CD1c-positive myeloid dendritic cell (primary cell): ENCODE data around the gene PLCG2.
"Not testable (repeated sequence)": the region's sequence is repeated elsewhere in the genome, so short reads cannot be mapped to it uniquely, and the experiment has no call there.

ENCODE experiments used
- DNase-seq: peaks from one replicate; pipeline ENCODE4 v3.0.0-alpha.2; 2016; ENCODE audit errors: extremely low spot score

The PLCG2 gene

DNA sequence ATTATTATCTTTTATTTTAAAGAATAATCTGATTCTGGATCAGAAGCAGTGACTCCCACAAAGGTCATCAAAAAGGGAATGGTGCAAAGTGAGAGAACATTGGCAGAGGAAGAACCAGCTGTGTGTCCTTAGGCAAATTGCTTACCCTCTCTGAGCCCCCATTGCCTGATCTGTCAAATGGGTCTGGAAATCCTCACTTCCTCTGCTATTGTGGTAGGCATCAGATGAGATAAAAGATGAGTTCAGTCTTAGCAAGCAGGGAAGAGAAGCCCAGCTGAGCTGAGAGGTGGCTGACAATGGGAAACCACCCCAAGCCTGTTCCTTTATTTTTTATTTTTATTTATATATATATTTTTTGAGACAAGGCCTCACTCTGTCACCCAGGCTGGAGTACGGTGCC is 24.2 kb upstream of the PLCG2 start:
- DNase-seq: no peak

DNA sequence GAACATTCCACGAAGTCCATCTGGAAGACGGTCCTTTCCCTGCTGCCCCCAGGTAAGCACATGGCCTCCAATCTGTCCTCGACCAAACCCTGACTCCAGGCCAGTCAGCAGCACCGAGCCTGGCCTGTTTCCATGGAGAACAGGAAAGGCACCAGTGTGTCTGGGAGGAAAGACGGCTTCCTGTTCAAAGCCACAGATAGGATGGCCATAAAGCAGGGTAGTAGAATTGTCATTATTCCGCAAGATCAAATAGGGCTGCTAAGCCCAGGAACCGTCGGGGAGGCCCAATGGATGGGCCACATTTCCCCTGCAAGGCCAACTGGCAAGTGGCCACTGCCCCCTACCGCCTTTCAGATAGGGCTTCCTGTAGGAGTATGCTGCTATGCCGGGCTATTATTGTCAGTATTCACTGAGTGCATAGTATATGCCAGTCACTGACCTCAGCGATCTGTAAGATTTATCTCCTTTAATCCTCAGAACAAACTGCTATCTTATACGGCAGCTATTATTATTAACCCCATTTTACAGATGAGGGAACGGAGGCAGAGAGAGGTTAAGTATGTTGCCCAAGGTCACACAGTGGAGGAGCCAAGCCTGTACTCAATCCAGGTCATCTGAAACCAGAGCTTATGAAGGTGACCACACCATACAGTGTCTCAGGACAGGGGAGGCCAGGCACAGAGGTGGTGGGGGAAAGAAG is 23.0 kb upstream of the PLCG2 start:
- peak; percentile 31 for DNase-seq

DNA sequence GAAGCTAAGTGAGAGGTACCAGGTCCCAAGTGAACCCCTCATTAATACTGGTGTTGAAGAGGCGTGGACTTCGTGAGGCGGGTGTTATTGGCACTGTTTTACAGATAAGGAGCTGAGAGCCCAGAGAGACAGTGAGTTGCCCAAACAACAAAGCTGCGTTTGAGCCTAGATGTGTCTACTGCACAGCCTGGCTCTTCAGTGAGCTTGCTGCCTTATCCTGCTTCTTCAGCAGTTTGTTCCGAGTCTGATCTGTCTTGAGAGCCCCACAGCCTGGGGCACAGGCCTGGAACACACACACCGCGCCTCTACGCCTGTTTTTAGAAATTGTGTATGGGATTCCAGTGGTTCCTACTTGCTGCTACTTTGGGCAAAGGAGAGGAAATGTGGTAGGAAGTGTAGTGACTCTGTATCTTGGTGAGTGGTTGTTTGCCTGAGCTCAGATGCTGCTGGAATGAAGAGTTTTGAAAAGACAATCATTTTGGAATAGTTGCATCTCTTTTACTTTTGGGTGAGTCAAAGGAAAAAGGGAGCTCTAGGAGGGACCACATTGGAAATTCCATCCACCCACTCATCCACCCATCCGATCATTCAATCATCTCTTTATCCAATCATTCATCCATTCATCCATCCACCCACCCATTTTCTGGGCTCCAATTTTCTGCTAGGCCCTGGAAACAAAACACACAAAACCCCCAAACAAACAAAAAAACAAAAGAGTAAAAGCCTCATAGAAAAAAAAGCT is 22.3 kb upstream of the PLCG2 start:
- DNase-seq: no peak

- DNase-seq: peak; percentile 79
Observed at GRCh38 chr16:81758376-81758775, 20.7 kb upstream of the PLCG2 start.

GRCh38 chr16:81762322-81762721 is 16.8 kb upstream of the PLCG2 start:
- not testable (repeated sequence) for DNase-seq

- no peak for DNase-seq
Observed at GRCh38 chr16:81765111-81765919, 13.8 kb upstream of the PLCG2 start.

DNA sequence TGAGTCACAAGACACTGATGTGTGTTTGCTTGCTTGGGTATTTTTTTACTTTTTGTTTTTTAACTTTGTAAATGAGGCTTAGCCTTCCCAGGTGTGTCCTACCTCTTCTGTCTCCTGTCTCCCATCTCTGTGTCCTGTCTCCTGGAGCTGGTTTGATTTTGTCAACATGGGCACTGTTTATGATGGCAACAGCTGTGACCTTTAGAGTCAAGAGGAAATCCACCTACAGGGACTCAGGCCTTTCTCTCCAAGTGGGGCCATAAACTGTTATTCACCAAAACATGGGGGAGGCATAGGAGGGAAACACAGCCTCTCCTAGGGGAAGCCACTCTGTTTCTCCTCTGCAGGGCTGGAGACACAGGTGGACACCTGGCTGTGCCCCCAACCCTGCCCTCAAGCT is 13.1 kb upstream of the PLCG2 start:
- peak; percentile 18 for DNase-seq

DNA sequence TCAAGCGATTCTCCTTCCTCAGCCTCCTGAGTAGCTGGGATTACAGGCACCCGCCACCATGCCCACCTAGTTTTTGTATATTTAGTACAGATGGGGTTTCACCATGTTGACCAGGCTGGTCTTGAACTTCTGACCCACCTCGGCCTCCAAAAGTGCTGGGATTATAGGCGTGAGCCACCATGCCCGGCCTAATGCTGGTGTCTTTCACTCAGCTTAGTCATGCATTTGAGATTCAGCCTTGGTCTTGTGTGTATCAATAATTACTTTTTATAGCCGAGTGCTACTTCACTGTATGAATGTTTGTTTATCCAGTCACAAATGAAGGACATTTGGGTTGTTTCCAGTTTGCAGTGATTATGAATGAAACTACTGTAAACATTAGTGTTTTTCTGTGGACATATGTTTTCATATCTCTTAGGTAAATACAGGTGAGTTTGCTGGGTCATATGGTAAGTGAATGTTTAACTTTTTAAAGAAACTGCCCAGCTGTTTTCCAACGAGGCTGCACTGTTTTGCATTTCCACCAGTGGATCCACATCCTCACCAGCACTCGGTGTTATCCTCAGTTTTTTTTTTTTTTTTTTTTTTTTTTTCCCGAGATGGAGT is 11.0 kb upstream of the PLCG2 start:
- no peak for DNase-seq

DNA sequence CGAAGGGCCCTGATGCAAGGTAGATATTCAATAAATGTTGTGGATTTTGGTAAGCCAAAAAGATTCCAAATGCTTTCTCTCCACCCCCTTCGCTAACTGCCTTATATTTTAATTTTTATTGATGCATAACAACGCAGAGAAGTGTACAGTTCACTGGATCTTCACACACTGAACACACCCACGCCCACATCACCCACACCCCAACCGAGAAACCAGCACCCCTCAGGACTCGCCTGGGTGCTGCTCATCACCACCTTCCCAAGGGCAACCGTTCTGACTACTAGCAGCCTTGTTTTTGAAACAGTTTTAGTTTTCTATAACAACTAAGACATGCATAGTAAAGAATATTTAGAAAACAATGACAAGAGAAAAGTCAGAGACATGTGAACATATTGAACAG is 9.1 kb upstream of the PLCG2 start:
- no peak for DNase-seq

DNA sequence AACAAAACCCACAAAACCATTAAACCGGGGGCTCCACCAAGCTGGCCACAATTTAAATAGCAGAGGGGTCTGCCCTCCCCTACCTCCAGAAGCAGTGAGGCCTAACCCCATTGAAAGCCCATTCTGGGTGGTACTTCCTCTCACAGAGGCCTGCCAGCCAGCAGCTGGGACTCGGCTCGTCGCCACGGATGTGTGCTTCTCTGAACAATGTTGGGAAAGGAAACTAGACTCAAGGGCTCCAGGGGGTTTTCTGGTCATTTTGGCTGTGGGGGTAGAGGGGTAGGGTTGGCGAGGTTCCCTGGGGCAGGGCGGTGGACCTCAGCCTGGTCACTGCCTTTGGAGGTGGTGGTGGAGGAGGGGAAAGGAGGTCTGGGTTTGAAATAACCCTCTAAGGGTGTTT is 4.7 kb upstream of the PLCG2 start:
- no peak for DNase-seq

- no peak for DNase-seq
Observed at GRCh38 chr16:81775570-81775969, 3.5 kb upstream of the PLCG2 start.

GRCh38 chr16:81778231-81778630 is 860 bp upstream of the PLCG2 start:
- no peak for DNase-seq

GRCh38 chr16:81779536-81780320 is 637 bp downstream of the PLCG2 start:
- peak; percentile 73 for DNase-seq

GRCh38 chr16:81780350-81780749 is 1.3 kb downstream of the PLCG2 start:
- DNase-seq: no peak

- DNase-seq: peak; percentile 55
Observed at GRCh38 chr16:81782236-81782635, 3.1 kb downstream of the PLCG2 start.

DNA sequence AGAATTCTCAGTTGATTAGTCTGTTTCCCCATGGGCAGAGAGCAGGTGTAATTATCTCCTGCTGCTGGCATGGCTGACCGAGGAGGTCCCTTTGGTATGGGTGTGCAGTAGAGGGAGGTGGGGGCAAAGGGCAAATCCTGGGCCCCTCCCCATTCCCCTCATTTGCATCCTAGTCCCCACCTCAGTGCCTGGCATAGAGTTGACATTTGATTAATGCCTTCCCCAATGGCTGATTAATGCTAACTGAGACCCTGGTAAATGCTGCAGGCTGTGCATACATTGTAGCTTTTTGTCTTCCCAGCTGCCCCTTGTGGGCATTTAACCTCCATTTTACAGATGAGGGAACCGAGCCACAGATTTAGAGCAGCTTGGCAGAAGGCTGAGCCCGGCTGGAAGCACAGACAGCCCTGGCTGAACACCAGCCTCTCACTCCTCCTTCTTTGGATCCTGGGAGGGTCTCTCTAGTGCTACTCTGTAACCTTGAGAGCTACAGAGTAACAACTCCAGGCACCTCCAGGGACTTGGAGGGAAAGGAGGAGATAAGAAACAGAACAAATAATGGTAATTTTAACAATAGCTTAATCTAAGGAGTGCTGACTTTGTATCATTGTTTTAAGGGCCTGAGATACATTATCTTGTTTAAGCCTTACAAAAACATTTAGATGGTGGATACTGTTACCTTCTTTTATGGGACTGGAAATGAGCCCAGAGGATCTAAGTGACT is 5.1 kb downstream of the PLCG2 start:
- no peak for DNase-seq

- DNase-seq: no peak
Observed at GRCh38 chr16:81785138-81785924, 6.2 kb downstream of the PLCG2 start.

GRCh38 chr16:81786321-81786720 is 7.2 kb downstream of the PLCG2 start:
- no peak for DNase-seq

- DNase-seq: no peak
Observed at GRCh38 chr16:81786868-81787267, 7.8 kb downstream of the PLCG2 start.

DNA sequence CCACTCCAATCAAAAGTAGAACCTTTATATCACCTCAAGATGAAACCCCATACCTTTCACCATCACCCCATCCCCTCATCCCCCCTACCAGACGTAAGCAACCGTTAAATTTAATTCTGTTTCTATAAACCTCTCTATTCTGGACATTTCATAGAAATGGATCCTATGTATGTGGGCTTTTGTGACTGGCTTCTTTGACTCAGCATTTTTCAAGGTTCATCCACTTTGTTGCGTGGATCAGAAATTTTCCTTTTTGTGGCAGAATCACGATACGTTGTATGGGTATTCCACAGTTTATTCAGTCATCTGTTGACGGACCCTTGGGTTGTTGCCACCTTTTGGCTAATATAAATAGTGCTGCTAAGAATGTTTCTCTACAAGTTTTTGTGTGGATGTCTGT is 8.6 kb downstream of the PLCG2 start:
- DNase-seq: no peak
